Measurements from ENCODE around the gene UBE2F.

Gene UBE2F, protein sequence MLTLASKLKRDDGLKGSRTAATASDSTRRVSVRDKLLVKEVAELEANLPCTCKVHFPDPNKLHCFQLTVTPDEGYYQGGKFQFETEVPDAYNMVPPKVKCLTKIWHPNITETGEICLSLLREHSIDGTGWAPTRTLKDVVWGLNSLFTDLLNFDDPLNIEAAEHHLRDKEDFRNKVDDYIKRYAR

GRCh38 chr2:237966565-237967462, at the start of gene UBE2F:
Gene UBE2F, plus strand, starts transcription at chr2:237967014. Its CDS starts 6,094 bp downstream, at chr2:237973108.
- in situ Hi-C loops (cut with MboI; ENCODE audit: low sequenced_read_pairs), result no loop called here

DNA sequence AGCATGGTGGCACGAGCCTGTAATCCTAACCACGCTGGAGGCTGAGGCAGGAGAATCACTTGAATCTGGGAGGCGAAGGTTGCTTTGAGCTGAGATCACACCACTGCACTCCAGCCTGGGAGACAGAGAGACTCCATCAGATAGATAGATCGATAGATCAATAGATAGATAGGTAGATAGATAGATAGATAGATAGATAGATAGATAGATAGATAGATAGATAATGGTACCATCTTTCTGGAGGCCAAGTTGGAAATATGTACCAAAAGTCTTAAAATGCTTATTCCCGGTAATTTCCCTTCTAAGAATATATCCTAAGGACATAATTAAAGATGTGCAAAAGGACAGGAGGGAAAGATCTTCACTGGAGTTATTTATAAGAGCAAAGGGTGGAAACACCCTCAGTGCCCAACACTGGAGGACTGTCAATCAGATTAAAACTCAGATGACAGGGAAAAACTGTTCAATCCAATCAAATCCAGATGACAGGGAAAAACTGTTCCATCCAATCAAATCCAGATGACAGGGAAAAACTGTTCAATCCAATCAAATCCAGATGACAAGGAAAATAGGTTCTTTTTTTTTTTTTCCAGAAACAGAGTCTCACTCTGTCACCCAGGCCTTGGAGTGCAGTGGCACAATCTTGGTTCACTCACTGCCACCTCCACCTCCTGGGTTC, 49.0 kb upstream of the UBE2F start:
- in situ Hi-C loops (cut with MboI; ENCODE audit: low sequenced_read_pairs), result no loop called here

DNA sequence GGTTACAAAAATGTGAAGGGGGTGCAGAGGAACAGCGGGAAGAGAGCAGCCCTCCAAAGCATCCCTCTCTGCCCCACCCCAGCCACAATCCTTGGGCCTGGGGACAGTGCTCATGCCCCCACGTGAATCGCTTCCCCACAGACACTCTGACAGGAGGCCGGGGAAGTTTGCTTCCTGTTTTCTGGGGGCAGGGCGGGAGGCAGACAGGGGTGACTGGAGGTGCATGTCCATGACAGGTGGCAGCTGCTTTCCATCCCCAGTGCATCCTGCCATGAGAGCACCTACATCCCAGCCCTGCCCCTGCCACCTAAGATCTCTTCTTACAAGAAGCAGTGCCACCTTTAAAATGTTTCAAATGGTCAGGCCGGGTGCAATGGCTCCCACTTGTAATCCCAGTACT, 47.2 kb upstream of the UBE2F start:
- in situ Hi-C loops (cut with MboI; ENCODE audit: low sequenced_read_pairs), result no loop called here

DNA sequence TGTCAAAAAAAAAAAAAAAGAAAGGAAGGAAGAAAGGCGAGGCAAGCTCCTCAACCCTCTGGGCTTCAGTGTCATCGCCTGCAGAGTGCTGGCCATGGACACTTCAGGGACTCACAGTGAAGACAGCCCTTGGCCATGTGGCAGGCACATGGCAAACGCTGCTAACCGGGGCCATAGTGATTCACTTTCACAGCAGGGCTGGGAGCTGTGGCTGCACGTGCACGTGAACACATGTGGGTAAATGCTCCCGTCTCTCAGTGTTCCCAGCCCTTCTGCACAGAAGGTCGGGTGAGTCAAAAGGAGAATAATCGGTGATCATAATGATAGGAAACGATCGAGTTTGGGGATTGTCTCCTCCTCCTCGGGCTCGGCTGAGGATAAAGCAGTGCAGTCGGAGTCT, 46.1 kb upstream of the UBE2F start:
- in situ Hi-C loops (cut with MboI; ENCODE audit: low sequenced_read_pairs), result no loop called here

- in situ Hi-C loops (cut with MboI; ENCODE audit: low sequenced_read_pairs), result no loop called here
These were observed 44.8 kb upstream of the UBE2F start for GRCh38 chr2:237921967-237922492.

- in situ Hi-C loops (cut with MboI; ENCODE audit: low sequenced_read_pairs), result no loop called here
These were observed 44.0 kb upstream of the UBE2F start for GRCh38 chr2:237922641-237923361.

- in situ Hi-C loops (cut with MboI; ENCODE audit: low sequenced_read_pairs), result no loop called here
These were observed 43.2 kb upstream of the UBE2F start for GRCh38 chr2:237923481-237924163.

DNA sequence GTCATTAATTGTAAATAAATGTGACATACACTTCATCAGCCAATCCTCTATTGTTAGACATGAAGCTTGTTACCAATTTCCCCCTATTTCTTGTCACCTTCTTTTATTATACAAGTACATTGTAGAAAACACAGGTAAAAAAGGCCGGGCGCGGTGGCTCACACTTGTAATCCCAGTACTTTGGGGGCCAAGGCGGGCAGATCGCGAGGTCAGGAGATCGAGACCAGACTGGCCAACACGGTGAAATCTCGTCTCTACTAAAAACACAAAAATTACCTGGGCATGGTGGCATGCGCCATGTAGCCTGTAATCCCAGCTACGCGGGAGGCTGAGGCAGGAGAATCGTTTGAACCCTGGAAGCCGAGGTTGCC, 42.7 kb upstream of the UBE2F start:
- in situ Hi-C loops (cut with MboI; ENCODE audit: low sequenced_read_pairs), result no loop called here

GRCh38 chr2:237927135-237927534, 39.7 kb upstream of the UBE2F start:
- in situ Hi-C loops (cut with MboI; ENCODE audit: low sequenced_read_pairs), result no loop called here

DNA sequence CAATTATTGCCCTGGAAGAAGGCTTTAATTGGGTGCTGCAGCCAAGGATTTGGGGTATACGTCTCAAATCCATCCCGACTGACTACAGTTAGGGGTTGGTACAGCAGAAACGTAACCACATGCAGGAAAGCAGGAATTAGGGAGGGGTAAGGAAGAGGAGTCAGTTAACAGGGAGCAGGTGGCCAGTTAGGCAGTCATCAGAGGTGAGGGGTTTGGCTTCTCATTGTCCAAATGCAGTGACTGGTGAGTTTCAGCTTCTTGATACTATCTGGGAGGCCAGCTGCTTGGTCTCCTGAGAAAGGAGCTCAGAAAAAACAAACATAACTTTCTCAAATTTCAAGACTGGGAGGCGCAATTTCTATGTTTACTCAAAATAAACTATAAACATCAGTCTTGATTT, 38.8 kb upstream of the UBE2F start:
- in situ Hi-C loops (cut with MboI; ENCODE audit: low sequenced_read_pairs), result no loop called here

- in situ Hi-C loops (cut with MboI; ENCODE audit: low sequenced_read_pairs), result no loop called here
These were observed 36.8 kb upstream of the UBE2F start for GRCh38 chr2:237929979-237930378.

GRCh38 chr2:237931205-237931721, 35.6 kb upstream of the UBE2F start:
- in situ Hi-C loops (cut with MboI; ENCODE audit: low sequenced_read_pairs), result no loop called here

DNA sequence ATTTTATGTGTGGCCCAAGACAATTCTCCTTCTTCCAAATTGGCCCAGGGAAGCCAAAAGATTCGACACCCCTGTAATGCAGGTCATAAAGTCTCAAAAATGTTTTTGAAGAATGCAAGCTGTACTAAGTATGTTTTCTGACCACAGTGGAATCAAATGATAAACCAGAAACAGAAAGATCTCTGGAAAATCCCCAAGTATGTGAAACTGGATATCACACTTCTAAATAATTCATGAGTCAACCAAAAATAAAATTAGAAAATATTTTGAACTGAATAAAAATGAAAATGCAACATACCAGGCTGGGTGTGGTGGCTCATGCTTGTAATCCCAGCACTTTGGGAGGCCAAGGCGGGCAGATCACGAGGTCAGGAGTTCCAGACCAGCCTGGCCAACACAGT, 34.1 kb upstream of the UBE2F start:
- in situ Hi-C loops (cut with MboI; ENCODE audit: low sequenced_read_pairs), result no loop called here

GRCh38 chr2:237934186-237934585, 32.6 kb upstream of the UBE2F start:
- in situ Hi-C loops (cut with MboI; ENCODE audit: low sequenced_read_pairs), result no loop called here

DNA sequence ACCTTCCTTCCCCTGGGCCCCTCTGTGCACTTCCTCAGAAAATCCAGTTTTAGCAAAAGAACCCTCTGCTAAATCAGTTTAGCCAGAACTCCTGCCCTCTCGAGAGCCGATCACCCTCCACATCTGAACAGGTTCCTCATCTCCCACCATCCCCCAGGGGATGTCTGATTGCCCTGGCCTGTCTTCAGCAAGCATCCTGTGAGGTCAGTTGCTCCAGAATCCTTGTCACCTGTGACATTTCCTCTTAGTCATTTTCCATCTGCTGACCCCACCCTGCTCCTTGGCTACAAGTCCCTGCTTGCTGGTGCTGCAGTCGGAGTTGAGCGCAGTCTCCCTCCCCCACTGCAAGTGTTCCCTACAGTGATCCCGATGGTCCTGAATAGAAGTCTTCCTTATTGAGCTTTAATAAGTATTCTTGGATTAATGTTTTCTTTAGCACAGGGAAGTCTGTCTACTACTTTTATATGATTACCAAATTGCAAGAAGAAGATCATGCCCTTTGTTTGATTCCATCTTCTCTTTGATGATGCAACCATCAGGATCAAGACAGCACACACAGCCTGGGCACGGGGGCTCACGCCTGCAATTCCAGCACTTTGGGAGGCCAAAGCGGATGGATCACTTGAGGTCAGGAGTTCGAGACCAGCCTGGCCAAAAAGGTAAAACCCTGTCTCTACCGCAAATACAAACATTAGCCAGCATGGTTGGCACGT, 30.9 kb upstream of the UBE2F start:
- in situ Hi-C loops (cut with MboI; ENCODE audit: low sequenced_read_pairs), result no loop called here

DNA sequence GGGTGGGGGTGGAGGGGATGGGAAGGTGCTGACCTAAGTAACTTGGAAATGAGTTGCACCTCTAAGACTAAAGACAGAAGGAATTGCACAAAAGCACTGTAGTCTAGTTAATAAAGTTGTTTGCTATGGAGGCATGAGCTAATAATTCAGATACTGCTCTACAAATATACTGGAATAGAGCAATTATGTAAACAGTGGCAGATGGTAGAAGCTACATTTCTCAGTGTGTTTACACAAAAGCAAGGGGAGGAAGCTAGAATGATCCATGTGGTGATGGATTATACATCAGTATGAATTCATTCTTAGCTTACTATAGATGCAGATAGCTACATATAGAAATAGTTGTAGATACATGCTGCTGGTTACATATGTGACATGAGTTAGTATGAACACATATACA, 27.6 kb upstream of the UBE2F start:
- in situ Hi-C loops (cut with MboI; ENCODE audit: low sequenced_read_pairs), result no loop called here

DNA sequence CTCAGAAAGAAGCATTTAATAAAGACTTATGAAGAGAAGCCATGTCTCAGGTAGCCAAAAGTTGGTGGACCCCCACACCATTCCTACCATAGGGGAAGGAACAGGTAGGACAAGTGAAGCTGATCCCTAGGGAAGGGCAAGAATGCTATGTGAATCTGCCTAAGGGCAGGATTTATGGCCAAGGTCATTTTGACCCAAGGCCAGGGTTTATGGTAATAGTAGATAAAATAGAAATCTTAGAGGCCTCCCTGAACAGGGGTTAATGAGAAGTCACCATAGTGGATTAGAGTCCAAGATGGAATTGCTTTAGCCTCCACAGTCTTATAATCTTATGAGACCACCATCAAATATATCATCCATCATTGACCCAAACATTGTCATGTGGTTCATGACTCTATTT, 26.0 kb upstream of the UBE2F start:
- in situ Hi-C loops (cut with MboI; ENCODE audit: low sequenced_read_pairs), result no loop called here

- in situ Hi-C loops (cut with MboI; ENCODE audit: low sequenced_read_pairs), result no loop called here
These were observed 25.6 kb upstream of the UBE2F start for GRCh38 chr2:237941239-237941638.

- in situ Hi-C loops (cut with MboI; ENCODE audit: low sequenced_read_pairs), result no loop called here
These were observed 24.3 kb upstream of the UBE2F start for GRCh38 chr2:237942513-237942899.

Measured in HL-60/S4 (cell line).